Stimulated activated effector memory CD8-positive, alpha-beta T cell treated with anti-CD3 and anti-CD28 coated beads, Interleukin-12 subunit alpha, Interleukin-12 subunit beta, amount 100 ng/mL, for 72 hours (primary cell): ENCODE data around the gene DHDH.
A peak's percentile ranks its signal among the peaks of the same experiment; 100 is the strongest.

Experiments used
- ATAC-seq: fragments of 150-1000 bp; cut with Tn5 transposase; 2 replicates; pipeline ENCODE4 v1.10.0; 2021
- DNase-seq, 2 donors: peaks; one replicate each; pipeline ENCODE4 v3.0.0; 2021 to 2022; ENCODE audit warnings: low spot score in 2 of 2
- H3K27ac Mint-ChIP-seq: one replicate; pipeline ENCODE4 v1.8.0; 2022; ENCODE audit warnings: mild to moderate bottlenecking, mixed read lengths
- H3K36me3 Mint-ChIP-seq: one replicate; pipeline ENCODE4 v1.8.0; 2022; ENCODE audit warnings: mild to moderate bottlenecking, mixed read lengths
- H3K4me1 Mint-ChIP-seq: one replicate; pipeline ENCODE4 v1.8.0; 2022; ENCODE audit warnings: mixed read lengths
- H3K4me3 Mint-ChIP-seq: one replicate; pipeline ENCODE4 v1.8.0; 2022; ENCODE audit warnings: mild to moderate bottlenecking, mixed read lengths
- H3K9me3 Mint-ChIP-seq: one replicate; pipeline ENCODE4 v1.8.0; 2022; ENCODE audit warnings: mixed read lengths

Gene DHDH

DNA sequence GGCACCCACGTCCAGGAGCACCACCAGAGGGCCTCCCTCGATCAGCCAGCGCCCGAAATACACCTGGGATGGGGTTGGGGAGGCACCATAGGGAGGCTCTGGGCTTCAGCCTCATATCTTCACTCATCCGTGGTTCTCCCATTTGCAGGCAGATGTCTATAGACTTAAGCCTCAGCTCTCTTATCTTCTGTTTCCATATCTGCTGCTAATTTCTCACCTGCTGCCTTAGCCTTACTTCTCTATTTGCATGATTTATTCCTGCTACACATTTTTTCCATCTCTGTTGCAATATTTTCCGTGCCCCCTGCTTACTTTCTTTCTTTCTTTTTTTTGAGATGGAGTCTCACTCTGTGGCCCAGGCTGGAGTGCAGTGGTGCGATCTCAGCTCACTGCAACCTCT lies 53.8 kb downstream of the DHDH start:
- no peak overlapping the region for H3K4me3 Mint-ChIP-seq

DNA sequence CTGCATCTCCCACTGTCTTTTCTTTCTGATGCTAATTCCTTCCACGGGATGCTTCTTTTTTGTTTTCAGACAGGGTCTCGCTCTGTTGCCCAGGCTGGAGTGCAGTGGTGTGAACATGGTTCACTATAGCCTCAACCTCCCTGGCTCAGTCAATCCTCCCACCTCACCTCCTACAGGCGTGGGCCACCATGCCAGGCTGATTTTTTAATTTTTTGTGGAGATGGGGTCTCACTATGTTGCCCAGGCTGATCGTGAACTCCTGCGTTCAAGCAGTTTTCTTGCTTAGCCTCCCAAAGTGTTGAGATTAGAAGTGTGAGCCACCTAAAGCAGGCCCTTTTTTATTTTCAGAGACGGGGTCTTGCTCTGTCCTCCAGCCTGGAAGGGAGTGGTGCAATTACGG lies 54.8 kb downstream of the DHDH start:
- Mint-ChIP-seq H3K27ac (peak overlapping the region; percentile 43), H3K9me3 (no peaks in the 10 kb centered on the region), H3K36me3 (peaks cover 86% of the 10 kb centered on the region), H3K4me1 (peaks cover 42% of the 10 kb centered on the region), H3K4me3 (no peak overlapping the region)
- no peak for ATAC-seq
- no peak for DNase-seq

More for the DNA sequence above, 53.8 kb downstream of the DHDH start:
- H3K36me3 Mint-ChIP-seq: peaks cover 89% of the 10 kb centered on the region
- peaks cover 36% of the 10 kb centered on the region for H3K4me1 Mint-ChIP-seq
- no peaks in the 10 kb centered on the region for H3K9me3 Mint-ChIP-seq
- DNase-seq (no peak), ATAC-seq (no peak)
- peak overlapping the region; percentile 43 for H3K27ac Mint-ChIP-seq

GRCh38 chr19:48988860-48989259 lies 55.4 kb downstream of the DHDH start:
- peaks cover 86% of the 10 kb centered on the region for H3K36me3 Mint-ChIP-seq
- no peak overlapping the region for H3K27ac Mint-ChIP-seq
- ATAC-seq (no peak), DNase-seq (no peak)
- no peak overlapping the region for H3K4me3 Mint-ChIP-seq
- peaks cover 47% of the 10 kb centered on the region for H3K4me1 Mint-ChIP-seq
- H3K9me3 Mint-ChIP-seq: no peaks in the 10 kb centered on the region

- Mint-ChIP-seq H3K27ac (peak overlapping the region; percentile 100), H3K4me1 (peaks cover 55% of the 10 kb centered on the region), H3K4me3 (no peak overlapping the region), H3K36me3 (peaks cover 87% of the 10 kb centered on the region), H3K9me3 (no peaks in the 10 kb centered on the region)
- ATAC-seq (no peak), DNase-seq (no peak)
Observed at GRCh38 chr19:48989701-48990291, 56.3 kb downstream of the DHDH start.

GRCh38 chr19:48990400-48990799 lies 56.9 kb downstream of the DHDH start:
- no peaks in the 10 kb centered on the region for H3K9me3 Mint-ChIP-seq
- H3K4me1 Mint-ChIP-seq: peaks cover 61% of the 10 kb centered on the region
- ATAC-seq: no peak
- DNase-seq: no peak
- H3K27ac Mint-ChIP-seq: peak overlapping the region; percentile 100
- H3K4me3 Mint-ChIP-seq: no peak overlapping the region
- H3K36me3 Mint-ChIP-seq: peaks cover 86% of the 10 kb centered on the region

DNA sequence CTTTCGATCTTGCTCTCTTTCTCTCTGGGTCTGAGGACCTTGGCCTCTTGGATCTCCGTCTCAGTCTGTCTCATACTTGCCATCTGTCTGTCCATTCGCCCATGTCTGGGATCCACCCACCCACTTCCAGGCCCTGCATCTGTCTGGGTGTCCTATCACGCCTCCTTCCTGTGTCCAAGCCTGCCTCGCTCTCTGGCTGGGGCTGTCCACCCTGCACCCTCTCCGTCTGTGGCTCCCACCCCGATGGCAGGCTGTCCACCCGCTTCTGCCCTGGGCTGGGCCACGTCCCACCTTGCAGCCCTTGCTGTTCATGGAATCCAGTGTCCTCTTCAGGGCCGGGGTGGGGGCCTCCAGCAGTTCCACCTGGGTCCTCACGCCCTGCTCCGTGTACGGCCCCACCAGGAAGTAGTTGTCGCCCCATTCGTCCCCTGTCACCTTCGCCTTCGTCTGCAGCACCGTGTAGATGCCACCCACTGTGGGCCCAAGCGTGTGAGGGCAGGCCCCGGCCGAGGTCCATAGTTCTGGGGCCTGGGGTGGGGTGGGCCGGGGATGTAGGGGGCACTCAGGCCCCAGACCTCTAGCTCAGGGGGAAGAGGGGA lies 57.6 kb downstream of the DHDH start:
- H3K4me3 Mint-ChIP-seq: peak overlapping the region; percentile 99
- peaks cover 62% of the 10 kb centered on the region for H3K4me1 Mint-ChIP-seq
- H3K36me3 Mint-ChIP-seq: peaks cover 79% of the 10 kb centered on the region
- H3K27ac Mint-ChIP-seq: peak overlapping the region; percentile 100
- ATAC-seq (no peak), DNase-seq (no peak)
- no peaks in the 10 kb centered on the region for H3K9me3 Mint-ChIP-seq

- DNase-seq: no peak
- Mint-ChIP-seq H3K27ac (peak overlapping the region; percentile 100), H3K36me3 (peaks cover 69% of the 10 kb centered on the region), H3K4me1 (peaks cover 64% of the 10 kb centered on the region), H3K4me3 (peak overlapping the region; percentile 99), H3K9me3 (no peaks in the 10 kb centered on the region)
- no peak for ATAC-seq
Observed at GRCh38 chr19:48991873-48992580, 58.5 kb downstream of the DHDH start.

- H3K4me1 Mint-ChIP-seq: peaks cover 62% of the 10 kb centered on the region
Observed at GRCh38 chr19:48992581-48993174, 59.2 kb downstream of the DHDH start.

DNA sequence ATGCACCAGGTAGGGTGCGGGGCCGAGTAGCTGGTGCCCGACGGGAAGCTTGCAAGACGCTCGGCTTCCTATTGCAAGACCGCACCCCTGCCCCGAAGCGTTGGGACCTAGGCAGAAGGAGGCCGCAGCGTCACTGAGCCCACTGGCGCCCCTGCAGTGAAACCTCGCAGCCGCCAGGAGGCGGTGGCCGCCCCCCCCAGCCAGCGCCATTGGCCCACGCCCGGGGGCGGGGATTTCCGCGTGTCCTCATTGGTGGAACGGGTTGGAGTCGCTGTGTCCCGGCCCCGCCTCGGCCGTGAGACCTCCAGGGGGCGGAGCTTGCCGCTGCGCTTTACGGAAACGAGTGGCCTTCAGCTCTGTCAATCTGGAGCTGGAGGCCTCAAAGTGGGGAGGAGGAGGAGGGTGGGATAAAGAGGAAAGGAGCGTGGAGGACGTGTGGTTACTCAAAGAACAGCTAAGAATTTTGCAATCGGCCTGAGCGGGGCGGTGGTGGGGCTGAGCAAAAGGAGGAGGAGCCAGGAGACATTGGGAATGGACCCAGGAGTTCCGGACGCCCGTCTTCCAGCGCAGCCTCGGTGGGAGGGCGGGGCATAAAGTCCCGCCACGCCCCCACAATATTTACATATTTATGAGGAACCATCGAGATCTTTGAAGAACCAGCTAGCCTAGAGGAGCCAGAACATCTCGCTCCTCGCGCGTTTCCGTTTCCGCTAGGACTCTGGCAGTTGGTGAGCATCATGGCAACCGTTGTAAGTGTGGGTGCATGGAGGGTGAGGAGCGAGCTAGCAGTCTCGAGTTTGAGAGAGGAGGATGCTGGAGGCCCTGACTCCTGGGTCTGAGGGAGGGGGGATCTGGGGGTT lies 59.9 kb downstream of the DHDH start, which contains the start of the genes GYS1 and RUVBL2:
TSS of gene GYS1 (minus strand) at position 135 of the 860 bp plus-strand sequence. CDS start 197 bp downstream, outside the sequence.
TSS of gene RUVBL2 (plus strand) at position 713 of the 860 bp plus-strand sequence. CDS start at position 738, 25 bp downstream.
- DNase-seq: peak; percentile 98
- peaks cover 61% of the 10 kb centered on the region for H3K4me1 Mint-ChIP-seq
- H3K27ac Mint-ChIP-seq: peak within 1 kb of the TSS; percentile 100
- H3K4me3 Mint-ChIP-seq: peak within 1 kb of the TSS; percentile 99
- H3K9me3 Mint-ChIP-seq: no peaks in the 10 kb centered on the region
- peaks cover 56% of the 10 kb centered on the region for H3K36me3 Mint-ChIP-seq
- peak; percentile 95 for ATAC-seq

More at GRCh38 chr19:48992581-48993174, 59.2 kb downstream of the DHDH start:
- Mint-ChIP-seq H3K9me3 (no peaks in the 10 kb centered on the region), H3K36me3 (peaks cover 63% of the 10 kb centered on the region), H3K27ac (peak overlapping the region; percentile 100), H3K4me3 (peak overlapping the region; percentile 99)
- DNase-seq (no peak), ATAC-seq (no peak)

GRCh38 chr19:48994035-48994386 lies 60.5 kb downstream of the DHDH start:
- Mint-ChIP-seq H3K36me3 (peaks cover 50% of the 10 kb centered on the region), H3K27ac (peak overlapping the region; percentile 100), H3K9me3 (no peaks in the 10 kb centered on the region), H3K4me1 (peaks cover 61% of the 10 kb centered on the region), H3K4me3 (peak overlapping the region; percentile 99)
- no peak for ATAC-seq
- DNase-seq: no peak
